ENCODE results near the gene HDLBP. TPM values are rescaled to one million over a fixed set of nuclear protein-coding genes. Genes with fewer than 3 reads are reported as not detected.

HDLBP gene
- polyA plus RNA-seq, 4 donors: 136 to 394 (median 171) TPM

- no peak overlapping the region for H3K4me3 ChIP-seq (ENCODE audit: low read depth in 1 of 3, low read length in 3 of 3)
- H3K27me3 ChIP-seq (ENCODE audit: control insufficient read depth in 3 of 3, insufficient read depth in 3 of 3, low read length in 3 of 3): no peaks in the 10 kb centered on the region
- FAIRE-seq (no peak), DNase-seq (no peak)
- H3K4me1 ChIP-seq (ENCODE audit: control insufficient read depth in 3 of 3, insufficient read depth in 2 of 3, low read depth in 1 of 3, low read length in 2 of 3): peaks cover 0 to 6% (median 0%) of the 10 kb centered on the region in 3 donors
- 86 to 88% (median 88%) methylated on average over 13 of the region's 13 CpGs for WGBS, 3 donors
- no peak overlapping the region for H3K27ac ChIP-seq (ENCODE audit: low read depth in 1 of 3, low read length in 2 of 3)
- no peaks in the 10 kb centered on the region for H3K9me3 ChIP-seq (ENCODE audit: control insufficient read depth in 2 of 2, insufficient read depth in 1 of 2, low read depth in 1 of 2, low read length in 1 of 2)
- peaks cover 27 to 83% (median 42%) of the 10 kb centered on the region in 3 donors for H3K36me3 ChIP-seq (ENCODE audit: control insufficient read depth in 3 of 3, insufficient read depth in 2 of 3, low read depth in 1 of 3, low read length in 3 of 3)
These were observed 59.8 kb downstream of the HDLBP start for GRCh38 chr2:241255542-241256167.

GRCh38 chr2:241254904-241255351, 60.5 kb downstream of the HDLBP start:
- WGBS, 3 donors: 93 to 95% (median 95%) methylated on average over 10 of the region's 10 CpGs
- Histone ChIP-seq H3K4me1 (ENCODE audit: control insufficient read depth in 3 of 3, insufficient read depth in 2 of 3, low read depth in 1 of 3, low read length in 2 of 3) (peaks cover 0 to 6% (median 0%) of the 10 kb centered on the region in 3 donors), H3K27ac (ENCODE audit: low read depth in 1 of 3, low read length in 2 of 3) (no peak overlapping the region), H3K9me3 (ENCODE audit: control insufficient read depth in 2 of 2, insufficient read depth in 1 of 2, low read depth in 1 of 2, low read length in 1 of 2) (no peaks in the 10 kb centered on the region), H3K36me3 (ENCODE audit: control insufficient read depth in 3 of 3, insufficient read depth in 2 of 3, low read depth in 1 of 3, low read length in 3 of 3) (peaks cover 24 to 86% (median 46%) of the 10 kb centered on the region in 3 donors), H3K27me3 (ENCODE audit: control insufficient read depth in 3 of 3, insufficient read depth in 3 of 3, low read length in 3 of 3) (no peaks in the 10 kb centered on the region), H3K4me3 (ENCODE audit: low read depth in 1 of 3, low read length in 3 of 3) (no peak overlapping the region)
- DNase-seq (no peak), FAIRE-seq (no peak)

DNA sequence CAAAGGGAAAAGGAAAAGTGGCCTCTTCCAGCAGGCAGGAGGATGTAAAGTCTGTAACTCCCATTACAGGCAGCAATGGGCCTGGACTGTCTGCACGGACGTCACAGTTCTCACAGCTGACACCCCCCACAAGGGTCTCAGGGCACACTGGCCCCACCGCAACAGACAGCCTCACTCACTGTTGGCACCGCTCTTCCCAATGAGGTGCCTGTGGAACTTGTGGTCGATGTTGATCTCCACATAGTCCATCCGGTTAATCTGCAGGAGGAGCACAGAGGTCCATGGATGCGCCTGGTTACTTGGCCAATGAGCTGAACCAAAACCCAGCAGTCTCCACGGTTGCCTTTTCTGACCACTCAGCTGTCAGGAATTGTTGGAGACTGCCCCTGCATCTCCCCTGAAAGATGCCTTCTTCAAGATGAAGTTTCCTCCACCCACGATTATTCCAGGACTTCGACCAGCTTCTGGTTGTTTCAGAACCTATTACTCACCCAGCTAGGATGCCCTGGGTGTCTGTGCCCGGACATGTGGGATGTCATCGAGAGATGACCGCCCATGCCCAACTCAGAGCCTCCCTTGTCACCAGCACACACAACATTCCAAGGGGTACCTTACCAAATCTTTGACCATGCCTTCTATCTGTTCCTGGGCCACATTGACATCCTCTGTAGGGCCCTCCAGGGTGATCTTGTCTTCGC, 62.5 kb downstream of the HDLBP start:
- WGBS, 3 donors: 94 to 97% (median 95%) methylated on average over 14 of the region's 14 CpGs
- no peak for DNase-seq
- H3K4me3 ChIP-seq (ENCODE audit: low read depth in 1 of 3, low read length in 3 of 3): no peak overlapping the region
- no peaks in the 10 kb centered on the region for H3K4me1 ChIP-seq (ENCODE audit: control insufficient read depth in 3 of 3, insufficient read depth in 2 of 3, low read depth in 1 of 3, low read length in 2 of 3)
- peaks cover 41 to 91% (median 63%) of the 10 kb centered on the region in 3 donors for H3K36me3 ChIP-seq (ENCODE audit: control insufficient read depth in 3 of 3, insufficient read depth in 2 of 3, low read depth in 1 of 3, low read length in 3 of 3)
- FAIRE-seq: no peak
- H3K27ac ChIP-seq (ENCODE audit: low read depth in 1 of 3, low read length in 2 of 3): no peak overlapping the region
- no peaks in the 10 kb centered on the region for H3K27me3 ChIP-seq (ENCODE audit: control insufficient read depth in 3 of 3, insufficient read depth in 3 of 3, low read length in 3 of 3)
- no peaks in the 10 kb centered on the region for H3K9me3 ChIP-seq (ENCODE audit: control insufficient read depth in 2 of 2, insufficient read depth in 1 of 2, low read depth in 1 of 2, low read length in 1 of 2)

GRCh38 chr2:241249654-241250053, 65.8 kb downstream of the HDLBP start:
- no peak for DNase-seq
- no peak for FAIRE-seq
- no peak overlapping the region for H3K4me3 ChIP-seq (ENCODE audit: low read depth in 1 of 3, low read length in 3 of 3)
- 94 to 97% (median 95%) methylated on average over 14 of the region's 14 CpGs for WGBS, 3 donors
- no peaks in the 10 kb centered on the region for H3K4me1 ChIP-seq (ENCODE audit: control insufficient read depth in 3 of 3, insufficient read depth in 2 of 3, low read depth in 1 of 3, low read length in 2 of 3)
- H3K9me3 ChIP-seq (ENCODE audit: control insufficient read depth in 2 of 2, insufficient read depth in 1 of 2, low read depth in 1 of 2, low read length in 1 of 2): no peaks in the 10 kb centered on the region
- H3K27me3 ChIP-seq (ENCODE audit: control insufficient read depth in 3 of 3, insufficient read depth in 3 of 3, low read length in 3 of 3): no peaks in the 10 kb centered on the region
- H3K27ac ChIP-seq (ENCODE audit: low read depth in 1 of 3, low read length in 2 of 3): no peak overlapping the region
- peaks cover 45 to 86% (median 66%) of the 10 kb centered on the region in 3 donors for H3K36me3 ChIP-seq (ENCODE audit: control insufficient read depth in 3 of 3, insufficient read depth in 2 of 3, low read depth in 1 of 3, low read length in 3 of 3)

DNA sequence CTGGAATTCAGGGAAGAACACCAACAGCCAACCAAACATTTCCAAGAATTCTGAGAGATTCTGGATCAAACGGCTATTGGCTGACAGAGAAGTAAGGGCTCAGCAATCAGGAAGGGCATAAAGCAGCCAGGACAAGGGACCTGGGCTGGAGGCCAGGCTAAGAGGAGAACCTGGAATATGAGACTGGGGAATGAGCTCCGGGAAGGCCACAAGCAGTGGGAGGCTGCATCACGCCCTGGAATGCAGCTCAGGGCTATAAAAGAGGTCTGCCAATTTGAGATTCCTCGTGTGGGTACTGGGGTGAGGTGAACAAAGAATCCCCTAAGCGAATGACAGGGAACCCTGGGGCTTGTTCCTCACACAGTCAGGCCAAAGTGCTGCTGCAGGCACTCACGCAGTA, 66.6 kb downstream of the HDLBP start:
- 83 to 89% (median 87%) methylated on average over 6 of the region's 6 CpGs for WGBS, 3 donors
- Histone ChIP-seq H3K4me3 (ENCODE audit: low read depth in 1 of 3, low read length in 3 of 3) (no peak overlapping the region), H3K4me1 (ENCODE audit: control insufficient read depth in 3 of 3, insufficient read depth in 2 of 3, low read depth in 1 of 3, low read length in 2 of 3) (no peaks in the 10 kb centered on the region), H3K9me3 (ENCODE audit: control insufficient read depth in 2 of 2, insufficient read depth in 1 of 2, low read depth in 1 of 2, low read length in 1 of 2) (no peaks in the 10 kb centered on the region), H3K27me3 (ENCODE audit: control insufficient read depth in 3 of 3, insufficient read depth in 3 of 3, low read length in 3 of 3) (no peaks in the 10 kb centered on the region), H3K36me3 (ENCODE audit: control insufficient read depth in 3 of 3, insufficient read depth in 2 of 3, low read depth in 1 of 3, low read length in 3 of 3) (peaks cover 46 to 84% (median 68%) of the 10 kb centered on the region in 3 donors), H3K27ac (ENCODE audit: low read depth in 1 of 3, low read length in 2 of 3) (no peak overlapping the region)
- FAIRE-seq (no peak), DNase-seq (no peak)

GRCh38 chr2:241248289-241248688, 67.2 kb downstream of the HDLBP start:
- Histone ChIP-seq H3K27ac (ENCODE audit: low read depth in 1 of 3, low read length in 2 of 3) (no peak overlapping the region), H3K9me3 (ENCODE audit: control insufficient read depth in 2 of 2, insufficient read depth in 1 of 2, low read depth in 1 of 2, low read length in 1 of 2) (no peaks in the 10 kb centered on the region), H3K4me1 (ENCODE audit: control insufficient read depth in 3 of 3, insufficient read depth in 2 of 3, low read depth in 1 of 3, low read length in 2 of 3) (no peaks in the 10 kb centered on the region), H3K36me3 (ENCODE audit: control insufficient read depth in 3 of 3, insufficient read depth in 2 of 3, low read depth in 1 of 3, low read length in 3 of 3) (peaks cover 43 to 82% (median 65%) of the 10 kb centered on the region in 3 donors), H3K4me3 (ENCODE audit: low read depth in 1 of 3, low read length in 3 of 3) (no peak overlapping the region), H3K27me3 (ENCODE audit: control insufficient read depth in 3 of 3, insufficient read depth in 3 of 3, low read length in 3 of 3) (no peaks in the 10 kb centered on the region)
- WGBS, 3 donors: 97 to 98% (median 98%) methylated on average over 11 of the region's 11 CpGs
- DNase-seq (no peak), FAIRE-seq (no peak)

DNA sequence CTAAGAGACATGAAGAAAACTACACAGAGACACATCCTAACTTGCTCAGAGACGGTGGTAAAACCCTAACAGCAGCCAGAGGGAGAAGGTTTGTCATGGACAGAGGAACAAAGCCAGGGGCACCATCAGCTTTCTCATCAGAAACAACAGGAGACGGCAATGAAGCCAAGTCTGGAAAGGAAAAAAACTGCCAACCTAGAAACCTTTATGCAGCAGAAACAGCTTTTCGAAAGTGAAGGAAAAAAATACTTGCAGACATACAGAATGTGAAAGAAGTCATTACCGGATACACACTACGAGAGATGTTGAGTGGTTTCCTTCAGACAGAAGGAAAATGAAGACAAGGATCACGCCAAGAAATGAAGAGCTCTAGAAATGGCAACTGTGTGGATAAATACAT, 71.1 kb downstream of the HDLBP start:
- Histone ChIP-seq H3K9me3 (ENCODE audit: control insufficient read depth in 2 of 2, insufficient read depth in 1 of 2, low read depth in 1 of 2, low read length in 1 of 2) (no peaks in the 10 kb centered on the region), H3K36me3 (ENCODE audit: control insufficient read depth in 3 of 3, insufficient read depth in 2 of 3, low read depth in 1 of 3, low read length in 3 of 3) (peaks cover 51 to 74% (median 62%) of the 10 kb centered on the region in 3 donors), H3K4me1 (ENCODE audit: control insufficient read depth in 3 of 3, insufficient read depth in 2 of 3, low read depth in 1 of 3, low read length in 2 of 3) (no peaks in the 10 kb centered on the region), H3K27ac (ENCODE audit: low read depth in 1 of 3, low read length in 2 of 3) (no peak overlapping the region), H3K27me3 (ENCODE audit: control insufficient read depth in 3 of 3, insufficient read depth in 3 of 3, low read length in 3 of 3) (no peaks in the 10 kb centered on the region), H3K4me3 (ENCODE audit: low read depth in 1 of 3, low read length in 3 of 3) (no peak overlapping the region)
- no peak for DNase-seq
- 95 to 98% (median 97%) methylated on average over 6 of the region's 6 CpGs for WGBS, 3 donors
- FAIRE-seq: no peak

DNA sequence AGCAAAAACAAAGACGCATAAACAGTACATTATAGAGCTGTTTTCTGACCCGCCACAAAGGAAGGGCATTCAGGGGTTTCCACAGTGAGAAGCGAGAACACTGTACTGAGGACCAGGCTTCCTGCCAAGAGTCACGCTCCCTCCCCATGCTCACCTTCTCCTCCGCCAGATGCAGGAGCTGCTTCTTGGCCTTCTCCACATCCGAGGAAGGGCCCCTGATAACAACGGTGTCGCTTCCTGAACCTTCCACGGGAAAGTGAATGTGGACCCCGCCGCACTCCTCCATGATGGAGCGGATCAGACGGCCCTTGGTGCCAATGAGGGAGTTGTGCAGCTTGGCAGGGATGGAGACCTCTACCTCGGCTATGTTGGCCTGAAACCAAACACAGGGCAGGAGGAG, 73.2 kb downstream of the HDLBP start:
- 86 to 90% (median 89%) methylated on average over 14 of the region's 14 CpGs for WGBS, 3 donors

More for the DNA sequence above, 73.2 kb downstream of the HDLBP start:
- no peak for DNase-seq
- Histone ChIP-seq H3K4me3 (ENCODE audit: low read depth in 1 of 3, low read length in 3 of 3) (no peak overlapping the region), H3K9me3 (ENCODE audit: control insufficient read depth in 2 of 2, insufficient read depth in 1 of 2, low read depth in 1 of 2, low read length in 1 of 2) (no peaks in the 10 kb centered on the region), H3K4me1 (ENCODE audit: control insufficient read depth in 3 of 3, insufficient read depth in 2 of 3, low read depth in 1 of 3, low read length in 2 of 3) (peaks cover 0 to 5% (median 0%) of the 10 kb centered on the region in 3 donors), H3K36me3 (ENCODE audit: control insufficient read depth in 3 of 3, insufficient read depth in 2 of 3, low read depth in 1 of 3, low read length in 3 of 3) (peaks cover 53 to 71% (median 56%) of the 10 kb centered on the region in 3 donors), H3K27ac (ENCODE audit: low read depth in 1 of 3, low read length in 2 of 3) (no peak overlapping the region), H3K27me3 (ENCODE audit: control insufficient read depth in 3 of 3, insufficient read depth in 3 of 3, low read length in 3 of 3) (no peaks in the 10 kb centered on the region)
- FAIRE-seq: no peak

All from small intestine (tissue), 7 donors.